Measurements from ENCODE around the gene PLD3.

DNA sequence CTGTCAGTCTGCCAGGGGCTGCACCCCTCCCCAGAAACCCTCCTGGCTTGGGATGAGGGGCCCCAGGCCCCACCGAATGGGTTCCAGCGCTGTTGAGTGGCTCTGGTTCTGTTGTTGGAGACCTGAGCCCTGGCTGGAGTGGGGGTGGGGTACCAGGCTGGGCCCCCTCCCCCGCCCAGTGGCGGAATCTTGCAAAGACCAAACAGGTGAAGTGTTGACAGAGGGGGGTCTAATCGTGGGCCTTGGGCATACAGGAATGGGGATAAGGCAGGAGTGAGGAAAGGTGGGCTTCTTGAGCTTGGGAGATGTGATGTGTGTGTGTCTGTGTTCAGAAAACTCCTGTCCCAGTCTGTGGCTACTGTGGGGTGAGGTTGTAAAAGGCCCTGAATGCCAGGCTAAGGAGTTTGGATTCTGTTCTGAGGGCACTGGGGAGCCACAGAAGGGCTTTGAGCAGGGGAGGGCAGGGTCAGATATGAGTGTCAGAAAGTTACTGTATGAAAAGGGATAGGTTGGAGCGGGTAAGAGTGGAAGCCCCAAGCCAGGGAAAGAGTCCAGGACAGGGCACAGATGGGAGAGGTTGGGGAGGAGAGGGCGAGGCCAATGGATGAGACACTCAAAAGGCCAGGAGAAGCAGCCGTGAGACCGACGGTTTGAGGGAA lies 41.7 kb downstream of the PLD3 start, which contains the start of gene HIPK4:
- TF ChIP-seq, protein P1, sequence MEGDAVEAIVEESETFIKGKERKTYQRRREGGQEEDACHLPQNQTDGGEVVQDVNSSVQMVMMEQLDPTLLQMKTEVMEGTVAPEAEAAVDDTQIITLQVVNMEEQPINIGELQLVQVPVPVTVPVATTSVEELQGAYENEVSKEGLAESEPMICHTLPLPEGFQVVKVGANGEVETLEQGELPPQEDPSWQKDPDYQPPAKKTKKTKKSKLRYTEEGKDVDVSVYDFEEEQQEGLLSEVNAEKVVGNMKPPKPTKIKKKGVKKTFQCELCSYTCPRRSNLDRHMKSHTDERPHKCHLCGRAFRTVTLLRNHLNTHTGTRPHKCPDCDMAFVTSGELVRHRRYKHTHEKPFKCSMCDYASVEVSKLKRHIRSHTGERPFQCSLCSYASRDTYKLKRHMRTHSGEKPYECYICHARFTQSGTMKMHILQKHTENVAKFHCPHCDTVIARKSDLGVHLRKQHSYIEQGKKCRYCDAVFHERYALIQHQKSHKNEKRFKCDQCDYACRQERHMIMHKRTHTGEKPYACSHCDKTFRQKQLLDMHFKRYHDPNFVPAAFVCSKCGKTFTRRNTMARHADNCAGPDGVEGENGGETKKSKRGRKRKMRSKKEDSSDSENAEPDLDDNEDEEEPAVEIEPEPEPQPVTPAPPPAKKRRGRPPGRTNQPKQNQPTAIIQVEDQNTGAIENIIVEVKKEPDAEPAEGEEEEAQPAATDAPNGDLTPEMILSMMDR (IDR thresholded peaks at IDR 0.05), result no peak
- no peak for TF ChIP-seq POLR2A (IDR thresholded peaks at IDR 0.05)
- TF ChIP-seq POLR2AphosphoS5 (IDR thresholded peaks at IDR 0.05), result no peak
